HG03175 (cell line): ENCODE data around the gene LYZL6.

ENCODE experiments used
- ATAC-seq: cut with Tn5 transposase; IDR thresholded peaks from one replicate; pipeline ENCODE4 v1.9.1; 2021; ENCODE audit warnings: mild to moderate bottlenecking, moderate library complexity; ENCODE audit not compliant: unreplicated experiment

Gene LYZL6

GRCh38 chr17:35943537-35943936 lies at the start of gene LYZL6:
LYZL6 (minus strand) TSS chr17:35943713; CDS start chr17:35939356, 4,357 bp downstream.
- no peak for ATAC-seq

GRCh38 chr17:35991075-35991474 lies 47.6 kb upstream of the LYZL6 start:
- ATAC-seq = no peak

- ATAC-seq = no peak
Measured at GRCh38 chr17:35988164-35988563, 44.7 kb upstream of the LYZL6 start.

- ATAC-seq = no peak
Measured at GRCh38 chr17:35986643-35987042, 43.1 kb upstream of the LYZL6 start, which contains the start of gene CCL14. CCL14 (minus strand) TSS chr17:35986729; CDS start chr17:35986649, 80 bp downstream.

- ATAC-seq = no peak
Measured at GRCh38 chr17:35984140-35984539, 40.6 kb upstream of the LYZL6 start.

- no peak for ATAC-seq
Measured at GRCh38 chr17:35982409-35983191, 39.1 kb upstream of the LYZL6 start.

GRCh38 chr17:35981908-35982330 lies 38.4 kb upstream of the LYZL6 start:
- no peak for ATAC-seq

GRCh38 chr17:35981246-35981645 lies 37.7 kb upstream of the LYZL6 start, which contains the start of gene CCL16:
CCL16 (minus strand) TSS chr17:35981497; CDS start chr17:35981420, 77 bp downstream.
- no peak for ATAC-seq

GRCh38 chr17:35978346-35978745 lies 34.8 kb upstream of the LYZL6 start:
- ATAC-seq = no peak

GRCh38 chr17:35977509-35977908 lies 34.0 kb upstream of the LYZL6 start:
- no peak for ATAC-seq

GRCh38 chr17:35973333-35974260 lies 30.1 kb upstream of the LYZL6 start:
- ATAC-seq = no peak

- no peak for ATAC-seq
Measured at GRCh38 chr17:35972945-35973332, 29.4 kb upstream of the LYZL6 start.

- ATAC-seq = no peak
Measured at GRCh38 chr17:35972535-35972934, 29.0 kb upstream of the LYZL6 start.

GRCh38 chr17:35972066-35972465 lies 28.6 kb upstream of the LYZL6 start:
- ATAC-seq = no peak

GRCh38 chr17:35969558-35970380 lies 26.3 kb upstream of the LYZL6 start:
- ATAC-seq = no peak

GRCh38 chr17:35968520-35969054 lies 25.1 kb upstream of the LYZL6 start:
- ATAC-seq = no peak

GRCh38 chr17:35965272-35965671 lies 21.8 kb upstream of the LYZL6 start:
- no peak for ATAC-seq

GRCh38 chr17:35963663-35964062 lies 20.1 kb upstream of the LYZL6 start:
- ATAC-seq = no peak

GRCh38 chr17:35953720-35954119 lies 10.2 kb upstream of the LYZL6 start:
- no peak for ATAC-seq

GRCh38 chr17:35949401-35949800 lies 5.9 kb upstream of the LYZL6 start:
- ATAC-seq = no peak
